Measurements from ENCODE around the gene ADGRL2. TPM values are rescaled to one million over a fixed set of nuclear protein-coding genes. Genes with fewer than 3 reads are reported as not detected.

The ADGRL2 gene
- total and polyA plus RNA-seq, 2 donors (not counting 3 experiments of a cell fraction or from before 2014, with no cell fraction given), result 32.7 to 46.1 TPM

DNA sequence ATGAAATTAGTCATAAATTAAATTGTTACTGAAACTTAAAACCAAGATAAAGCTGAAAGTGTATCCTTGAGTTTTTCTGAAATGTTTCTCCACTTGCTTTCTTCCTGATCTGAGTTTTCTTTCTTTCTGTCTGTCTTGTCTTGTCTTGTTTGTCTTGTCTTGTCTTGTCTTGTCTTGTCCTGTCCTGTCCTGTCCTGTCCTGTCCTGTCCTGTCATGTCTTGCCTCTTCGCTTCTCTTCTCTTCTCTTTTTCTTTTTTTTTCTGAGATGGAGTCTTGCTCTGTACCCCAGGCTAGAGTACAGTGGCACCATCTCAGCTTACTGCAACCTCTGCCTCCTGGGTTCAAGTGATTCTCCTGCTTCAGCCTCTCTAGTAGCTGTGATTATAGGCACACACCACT, 73.7 kb downstream of the ADGRL2 start:
- H2AFZ ChIP-seq (ENCODE audit: low read depth, low read length), result no peak overlapping the region
- H3K9ac ChIP-seq (replicated peaks; ENCODE audit: extremely low read depth, insufficient read depth, low read length), result no peak overlapping the region
- TF ChIP-seq JUN (IDR thresholded peaks at IDR 0.05; ENCODE audit: borderline replicate concordance, insufficient read depth, insufficient read length, low read depth) (no peak), POLR2A (IDR thresholded peaks at IDR 0.05; ENCODE audit: low read depth, low read length) (no peak), FOS (IDR thresholded peaks at IDR 0.05; ENCODE audit: borderline replicate concordance, insufficient read depth, low read length) (no peak), POLR2AphosphoS5 (IDR thresholded peaks at IDR 0.05; ENCODE audit: insufficient read depth, low read depth, low read length) (no peak), GATA2 (IDR thresholded peaks at IDR 0.05; ENCODE audit: insufficient read depth, insufficient read length, low read depth, low read length) (no peak), MYC (IDR thresholded peaks at IDR 0.05; ENCODE audit: low read depth, low read length) (no peak), EZH2 (IDR thresholded peaks at IDR 0.05; ENCODE audit: borderline replicate concordance, low read depth, low read length, severe bottlenecking) (no peak)
- TF ChIP-seq, protein P1, sequence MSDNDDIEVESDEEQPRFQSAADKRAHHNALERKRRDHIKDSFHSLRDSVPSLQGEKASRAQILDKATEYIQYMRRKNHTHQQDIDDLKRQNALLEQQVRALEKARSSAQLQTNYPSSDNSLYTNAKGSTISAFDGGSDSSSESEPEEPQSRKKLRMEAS (IDR thresholded peaks at IDR 0.05; ENCODE audit: insufficient read depth, insufficient read length), result no peak
- TF ChIP-seq, protein P2, sequence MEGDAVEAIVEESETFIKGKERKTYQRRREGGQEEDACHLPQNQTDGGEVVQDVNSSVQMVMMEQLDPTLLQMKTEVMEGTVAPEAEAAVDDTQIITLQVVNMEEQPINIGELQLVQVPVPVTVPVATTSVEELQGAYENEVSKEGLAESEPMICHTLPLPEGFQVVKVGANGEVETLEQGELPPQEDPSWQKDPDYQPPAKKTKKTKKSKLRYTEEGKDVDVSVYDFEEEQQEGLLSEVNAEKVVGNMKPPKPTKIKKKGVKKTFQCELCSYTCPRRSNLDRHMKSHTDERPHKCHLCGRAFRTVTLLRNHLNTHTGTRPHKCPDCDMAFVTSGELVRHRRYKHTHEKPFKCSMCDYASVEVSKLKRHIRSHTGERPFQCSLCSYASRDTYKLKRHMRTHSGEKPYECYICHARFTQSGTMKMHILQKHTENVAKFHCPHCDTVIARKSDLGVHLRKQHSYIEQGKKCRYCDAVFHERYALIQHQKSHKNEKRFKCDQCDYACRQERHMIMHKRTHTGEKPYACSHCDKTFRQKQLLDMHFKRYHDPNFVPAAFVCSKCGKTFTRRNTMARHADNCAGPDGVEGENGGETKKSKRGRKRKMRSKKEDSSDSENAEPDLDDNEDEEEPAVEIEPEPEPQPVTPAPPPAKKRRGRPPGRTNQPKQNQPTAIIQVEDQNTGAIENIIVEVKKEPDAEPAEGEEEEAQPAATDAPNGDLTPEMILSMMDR (IDR thresholded peaks at IDR 0.05; ENCODE audit: extremely low read depth in 1 of 2, insufficient read depth in 1 of 2, low read depth in 1 of 2, low read length in 2 of 2), result no peak
- FAIRE-seq (no peak), DNase-seq (ENCODE audit: low read depth, low spot score) (no peak)
- peaks cover 34% of the 10 kb centered on the region for H3K4me1 ChIP-seq (ENCODE audit: control insufficient read depth, extremely low read depth, insufficient read depth, low read length)
- H3K79me2 ChIP-seq (ENCODE audit: control insufficient read depth, insufficient read depth, low read length), result peaks cover 5% of the 10 kb centered on the region
- H3K9me1 ChIP-seq (replicated peaks; ENCODE audit: control insufficient read depth, extremely low read depth, insufficient read depth, low read length), result no peaks in the 10 kb centered on the region
- no peaks in the 10 kb centered on the region for H3K36me3 ChIP-seq (ENCODE audit: control insufficient read depth in 2 of 2, extremely low read depth in 1 of 2, insufficient read depth in 2 of 2, low read length in 2 of 2)
- intact Hi-C loops (cut with micrococcal nuclease), result no loop called here
- H3K4me3 ChIP-seq (replicated peaks in 1 of 3; ENCODE audit: insufficient read depth in 1 of 3, low read depth in 1 of 3, low read length in 3 of 3), result no peak overlapping the region
- POLR2A ChIA-PET, result no interaction called here
- H3K27me3 ChIP-seq (ENCODE audit: control insufficient read depth in 2 of 2, insufficient read depth in 2 of 2, low read length in 2 of 2), result no peaks in the 10 kb centered on the region
- BruUV-seq (replicated peaks), result no TSS peak
- H3K9me3 ChIP-seq (replicated peaks; ENCODE audit: control insufficient read depth, insufficient read depth, low read length), result no peaks in the 10 kb centered on the region
- no peaks in the 10 kb centered on the region for H4K20me1 ChIP-seq (replicated peaks; ENCODE audit: control insufficient read depth, extremely low read depth, insufficient read depth, low read length)
- no peak overlapping the region for H3K4me2 ChIP-seq (ENCODE audit: insufficient read depth, low read length)
- CTCF ChIA-PET, result interaction anchor here (1.0 kb wide), 1 partner anchor 40 kb away, joined by 3 read pairs; no protein-coding TSS in a partner anchor
- no peak overlapping the region for H3K27ac ChIP-seq (ENCODE audit: insufficient read depth, low read depth, low read length)
- dilution Hi-C loops (cut with MboI; ENCODE audit: extremely low pct_ligation_motif_present, low sequenced_read_pairs), result no loop called here
